ENCODE results near the gene ZNF784. TPM values are rescaled to one million over a fixed set of nuclear protein-coding genes. Genes with fewer than 3 reads are reported as not detected.

ZNF784 gene
- total and polyA plus RNA-seq, 9 of the 15 experiments (the other 6 are each of a cell fraction or from before 2014, with no cell fraction given): 0.14 to 6.1 (median 2.1) TPM

DNA sequence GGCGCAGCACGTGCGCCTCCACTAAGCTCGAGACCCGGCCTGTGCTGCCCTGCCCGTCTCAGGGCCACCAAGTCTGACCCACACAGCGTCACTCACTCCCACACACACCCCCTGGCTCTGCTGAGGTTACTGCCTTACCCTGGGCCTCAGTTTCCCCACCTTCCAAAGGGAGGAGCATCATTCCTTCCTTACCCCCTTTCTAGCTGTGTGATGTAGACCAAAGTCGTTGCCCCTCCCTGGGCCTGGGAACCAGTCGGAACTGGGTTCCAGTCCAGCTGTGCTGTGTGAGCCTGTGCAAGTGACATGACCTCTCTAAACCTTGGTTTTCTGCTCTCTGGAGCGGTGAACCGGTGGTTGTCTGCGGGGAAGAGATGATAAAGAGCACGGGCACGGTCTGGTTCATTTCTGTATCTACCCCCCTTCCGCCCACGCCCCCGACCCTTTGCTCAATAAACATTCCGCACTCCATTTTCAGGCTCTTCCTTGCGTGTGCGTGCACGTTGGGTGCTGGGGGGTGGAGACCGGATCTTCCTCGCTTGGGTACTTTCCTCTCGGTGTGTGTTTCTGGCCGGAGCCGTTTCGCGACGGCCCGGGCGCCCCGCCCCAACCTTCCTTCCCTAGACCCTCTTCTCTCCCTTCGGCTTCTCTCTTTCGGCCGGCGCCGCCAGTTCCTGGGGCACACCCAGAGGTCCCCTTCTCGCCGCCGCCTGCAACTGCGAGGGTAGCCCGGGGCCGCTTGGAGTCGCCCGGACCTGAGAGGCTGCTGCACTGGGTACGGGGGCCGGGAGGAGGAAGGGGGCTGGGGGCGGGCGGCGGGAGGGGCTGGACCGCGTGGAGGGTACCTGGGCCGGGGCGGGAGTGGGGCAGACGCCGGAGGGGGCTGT, 18.9 kb upstream of the ZNF784 start, which contains the start of gene ZNF581 (continued):
- TF ChIP-seq, protein P1, sequence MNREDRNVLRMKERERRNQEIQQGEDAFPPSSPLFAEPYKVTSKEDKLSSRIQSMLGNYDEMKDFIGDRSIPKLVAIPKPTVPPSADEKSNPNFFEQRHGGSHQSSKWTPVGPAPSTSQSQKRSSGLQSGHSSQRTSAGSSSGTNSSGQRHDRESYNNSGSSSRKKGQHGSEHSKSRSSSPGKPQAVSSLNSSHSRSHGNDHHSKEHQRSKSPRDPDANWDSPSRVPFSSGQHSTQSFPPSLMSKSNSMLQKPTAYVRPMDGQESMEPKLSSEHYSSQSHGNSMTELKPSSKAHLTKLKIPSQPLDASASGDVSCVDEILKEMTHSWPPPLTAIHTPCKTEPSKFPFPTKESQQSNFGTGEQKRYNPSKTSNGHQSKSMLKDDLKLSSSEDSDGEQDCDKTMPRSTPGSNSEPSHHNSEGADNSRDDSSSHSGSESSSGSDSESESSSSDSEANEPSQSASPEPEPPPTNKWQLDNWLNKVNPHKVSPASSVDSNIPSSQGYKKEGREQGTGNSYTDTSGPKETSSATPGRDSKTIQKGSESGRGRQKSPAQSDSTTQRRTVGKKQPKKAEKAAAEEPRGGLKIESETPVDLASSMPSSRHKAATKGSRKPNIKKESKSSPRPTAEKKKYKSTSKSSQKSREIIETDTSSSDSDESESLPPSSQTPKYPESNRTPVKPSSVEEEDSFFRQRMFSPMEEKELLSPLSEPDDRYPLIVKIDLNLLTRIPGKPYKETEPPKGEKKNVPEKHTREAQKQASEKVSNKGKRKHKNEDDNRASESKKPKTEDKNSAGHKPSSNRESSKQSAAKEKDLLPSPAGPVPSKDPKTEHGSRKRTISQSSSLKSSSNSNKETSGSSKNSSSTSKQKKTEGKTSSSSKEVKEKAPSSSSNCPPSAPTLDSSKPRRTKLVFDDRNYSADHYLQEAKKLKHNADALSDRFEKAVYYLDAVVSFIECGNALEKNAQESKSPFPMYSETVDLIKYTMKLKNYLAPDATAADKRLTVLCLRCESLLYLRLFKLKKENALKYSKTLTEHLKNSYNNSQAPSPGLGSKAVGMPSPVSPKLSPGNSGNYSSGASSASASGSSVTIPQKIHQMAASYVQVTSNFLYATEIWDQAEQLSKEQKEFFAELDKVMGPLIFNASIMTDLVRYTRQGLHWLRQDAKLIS (CRISPR knock-in tag; IDR thresholded peaks at IDR 0.05): no peak
- TF ChIP-seq ZC3H4 (CRISPR knock-in tag; IDR thresholded peaks at IDR 0.05; ENCODE audit: borderline replicate concordance) (no peak), ASH1L (IDR thresholded peaks at IDR 0.05; ENCODE audit: borderline replicate concordance, low read depth, partially characterized antibody) (no peak), ZBTB7A (IDR thresholded peaks at IDR 0.05; ENCODE audit: borderline replicate concordance, control insufficient read depth, low read depth, low read length) (peak; percentile 77), ZNF766 (CRISPR knock-in tag; conservative IDR thresholded peaks at IDR 0.05) (no peak), ZNF561 (CRISPR knock-in tag; conservative IDR thresholded peaks at IDR 0.05) (no peak), GTF2A2 (tag; IDR thresholded peaks at IDR 0.05) (no peak), ZNF41 (CRISPR knock-in tag; conservative IDR thresholded peaks at IDR 0.05) (no peak), ZNF780A (CRISPR knock-in tag; IDR thresholded peaks at IDR 0.05) (no peak), ETV6 (IDR thresholded peaks at IDR 0.05; ENCODE audit: borderline replicate concordance in 1 of 2, low read depth in 2 of 2, low read length in 1 of 2) (no peak), ETV6 (CRISPR knock-in tag; IDR thresholded peaks at IDR 0.05; ENCODE audit: borderline replicate concordance) (no peak), DNMT1 (IDR thresholded peaks at IDR 0.05) (no peak), CREB1 (IDR thresholded peaks at IDR 0.05) (peak; percentile 9; the same call in 1 of the 2 replicates), CREB1 (CRISPR knock-in tag; IDR thresholded peaks at IDR 0.05) (no peak)
- TF ChIP-seq, protein P2, sequence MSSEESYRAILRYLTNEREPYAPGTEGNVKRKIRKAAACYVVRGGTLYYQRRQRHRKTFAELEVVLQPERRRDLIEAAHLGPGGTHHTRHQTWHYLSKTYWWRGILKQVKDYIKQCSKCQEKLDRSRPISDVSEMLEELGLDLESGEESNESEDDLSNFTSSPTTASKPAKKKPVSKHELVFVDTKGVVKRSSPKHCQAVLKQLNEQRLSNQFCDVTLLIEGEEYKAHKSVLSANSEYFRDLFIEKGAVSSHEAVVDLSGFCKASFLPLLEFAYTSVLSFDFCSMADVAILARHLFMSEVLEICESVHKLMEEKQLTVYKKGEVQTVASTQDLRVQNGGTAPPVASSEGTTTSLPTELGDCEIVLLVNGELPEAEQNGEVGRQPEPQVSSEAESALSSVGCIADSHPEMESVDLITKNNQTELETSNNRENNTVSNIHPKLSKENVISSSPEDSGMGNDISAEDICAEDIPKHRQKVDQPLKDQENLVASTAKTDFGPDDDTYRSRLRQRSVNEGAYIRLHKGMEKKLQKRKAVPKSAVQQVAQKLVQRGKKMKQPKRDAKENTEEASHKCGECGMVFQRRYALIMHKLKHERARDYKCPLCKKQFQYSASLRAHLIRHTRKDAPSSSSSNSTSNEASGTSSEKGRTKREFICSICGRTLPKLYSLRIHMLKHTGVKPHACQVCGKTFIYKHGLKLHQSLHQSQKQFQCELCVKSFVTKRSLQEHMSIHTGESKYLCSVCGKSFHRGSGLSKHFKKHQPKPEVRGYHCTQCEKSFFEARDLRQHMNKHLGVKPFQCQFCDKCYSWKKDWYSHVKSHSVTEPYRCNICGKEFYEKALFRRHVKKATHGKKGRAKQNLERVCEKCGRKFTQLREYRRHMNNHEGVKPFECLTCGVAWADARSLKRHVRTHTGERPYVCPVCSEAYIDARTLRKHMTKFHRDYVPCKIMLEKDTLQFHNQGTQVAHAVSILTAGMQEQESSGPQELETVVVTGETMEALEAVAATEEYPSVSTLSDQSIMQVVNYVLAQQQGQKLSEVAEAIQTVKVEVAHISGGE (CRISPR knock-in tag; IDR thresholded peaks at IDR 0.05): peak; percentile 95 to 99 (median 99)
- TF ChIP-seq, protein P3, sequence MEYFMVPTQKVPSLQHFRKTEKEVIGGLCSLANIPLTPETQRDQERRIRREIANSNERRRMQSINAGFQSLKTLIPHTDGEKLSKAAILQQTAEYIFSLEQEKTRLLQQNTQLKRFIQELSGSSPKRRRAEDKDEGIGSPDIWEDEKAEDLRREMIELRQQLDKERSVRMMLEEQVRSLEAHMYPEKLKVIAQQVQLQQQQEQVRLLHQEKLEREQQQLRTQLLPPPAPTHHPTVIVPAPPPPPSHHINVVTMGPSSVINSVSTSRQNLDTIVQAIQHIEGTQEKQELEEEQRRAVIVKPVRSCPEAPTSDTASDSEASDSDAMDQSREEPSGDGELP (CRISPR knock-in tag; IDR thresholded peaks at IDR 0.05; ENCODE audit: borderline replicate concordance): peak; percentile 41; the same call in 1 of the 2 replicates

All from K562 (cell line).